NB4 (cell line): Measurements from ENCODE around the gene TAF10.

Experiments used
- DNase-seq: peaks from one replicate; pipeline ENCODE4 v3.0.0; 2010; ENCODE audit warnings: low read depth
- H3K4me3 ChIP-seq: one replicate; pipeline ENCODE4 v1.5.1; 2011; ENCODE audit warnings: mild to moderate bottlenecking, low read depth, low read length, moderate library complexity
- CTCF ChIP-seq: IDR thresholded peaks from one replicate; pipeline ENCODE4 v1.5.1; 2012; ENCODE audit warnings: low read depth, low read length
- MYC ChIP-seq: IDR thresholded peaks from 2 replicates; pipeline ENCODE4 v1.6.1; 2011; ENCODE audit warnings: low read depth, low read length
- POLR2A ChIP-seq: IDR thresholded peaks from 2 replicates; pipeline ENCODE4 v1.6.1; 2011; ENCODE audit warnings: mild to moderate bottlenecking; ENCODE audit not compliant: insufficient read length; ENCODE audit errors: extremely low read depth
- TF ChIP-seq, protein P1 (sequence below): IDR thresholded peaks from 2 replicates; pipeline ENCODE4 v1.6.1; 2011; ENCODE audit warnings: low read depth, low read length

The TAF10 gene

GRCh38 chr11:6620636-6621035 is 8.6 kb upstream of the TAF10 start:
- no peak for DNase-seq
- TF ChIP-seq CTCF: no peak
- TF ChIP-seq MYC: no peak
- TF ChIP-seq, protein P1, sequence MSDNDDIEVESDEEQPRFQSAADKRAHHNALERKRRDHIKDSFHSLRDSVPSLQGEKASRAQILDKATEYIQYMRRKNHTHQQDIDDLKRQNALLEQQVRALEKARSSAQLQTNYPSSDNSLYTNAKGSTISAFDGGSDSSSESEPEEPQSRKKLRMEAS: no peak
- TF ChIP-seq POLR2A: no peak
- no peak overlapping the region for H3K4me3 ChIP-seq

- peak; percentile 94 for DNase-seq
- no peak for TF ChIP-seq CTCF
- TF ChIP-seq MYC: peak; percentile 69
- TF ChIP-seq POLR2A: peak; percentile 59
- TF ChIP-seq, protein P1: peak; percentile 96
- H3K4me3 ChIP-seq: peak within 1 kb of the TSS; percentile 99
Measured at GRCh38 chr11:6619004-6619745, 7.2 kb upstream of the TAF10 start, which contains the start of gene TPP1. TPP1 (minus strand) TSS chr11:6619422; CDS start chr11:6619400, 22 bp downstream.

DNA sequence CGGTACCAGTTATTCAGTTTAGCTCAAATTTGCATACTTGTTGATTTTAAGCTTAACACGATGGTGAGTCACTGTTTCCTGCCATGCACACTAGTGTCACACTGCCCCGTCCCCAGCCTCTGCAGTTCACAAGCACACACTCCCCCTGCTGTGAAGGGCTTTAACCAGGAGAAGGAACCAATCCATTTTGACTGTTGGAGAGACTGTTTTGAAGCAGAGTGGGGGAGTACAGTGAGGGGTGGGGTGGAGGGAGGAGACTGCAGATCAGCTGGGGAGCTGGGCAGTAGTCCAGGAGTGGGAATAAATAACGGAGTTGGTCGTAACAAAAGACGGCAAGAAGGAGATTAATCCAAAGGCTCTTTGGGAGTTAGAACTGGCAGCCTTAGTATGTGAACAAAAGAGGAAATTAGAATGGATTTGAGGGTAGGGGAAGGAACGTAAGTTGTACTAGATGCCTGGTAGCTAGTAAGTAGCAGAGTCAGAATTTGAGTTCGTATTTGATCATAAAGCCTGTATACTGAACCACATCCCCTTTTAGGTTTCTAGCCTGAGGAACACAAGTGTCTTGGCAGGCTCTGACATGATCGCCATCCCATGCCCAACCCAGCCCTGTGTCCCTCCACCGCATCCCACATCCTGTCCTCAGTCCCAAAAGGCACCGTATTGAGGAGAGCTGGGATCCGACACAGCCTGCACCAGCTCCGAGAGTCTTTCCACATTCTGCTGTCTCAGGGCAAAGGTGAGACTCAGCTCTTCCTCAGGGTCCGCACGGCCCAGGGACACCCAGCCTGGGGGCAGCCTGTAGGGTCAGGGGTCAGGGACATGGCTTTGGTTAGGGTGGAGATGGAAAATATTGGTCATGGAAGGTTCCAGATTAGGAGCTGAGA is 6.3 kb upstream of the TAF10 start:
- TF ChIP-seq, protein P1: peak; percentile 79
- TF ChIP-seq POLR2A (no peak), CTCF (no peak)

DNA sequence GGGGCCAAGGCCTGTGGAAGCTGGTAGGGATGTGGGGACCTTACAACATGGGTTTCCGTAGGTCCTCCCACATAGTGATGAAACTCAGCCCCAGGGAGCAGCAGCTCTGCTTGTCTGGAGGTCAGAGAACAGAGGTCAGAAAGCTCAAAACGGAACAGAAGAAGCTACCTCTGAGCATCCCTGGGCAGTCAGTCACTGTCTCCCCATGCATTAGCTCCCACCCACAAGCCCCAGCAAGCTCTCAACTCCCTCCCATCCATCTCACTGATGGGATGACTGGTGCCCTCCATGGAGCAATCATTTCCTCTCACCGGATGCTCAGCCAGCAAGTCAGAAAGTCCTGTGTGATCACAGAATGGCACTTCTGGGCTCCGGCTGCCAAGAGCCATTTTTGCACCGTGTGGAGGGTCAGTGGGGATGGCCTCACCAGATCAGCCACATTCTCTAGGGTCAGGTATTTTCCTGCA is 5.3 kb upstream of the TAF10 start:
- H3K4me3 ChIP-seq: peak overlapping the region; percentile 99
- TF ChIP-seq, protein P1: peak; percentile 55
- TF ChIP-seq POLR2A: peak; percentile 39
- TF ChIP-seq MYC: peak; percentile 61
- TF ChIP-seq CTCF: no peak
- peak; percentile 96 for DNase-seq

More for the DNA sequence above, 6.3 kb upstream of the TAF10 start:
- peak overlapping the region; percentile 99 for H3K4me3 ChIP-seq
- peak; percentile 98 for DNase-seq

DNA sequence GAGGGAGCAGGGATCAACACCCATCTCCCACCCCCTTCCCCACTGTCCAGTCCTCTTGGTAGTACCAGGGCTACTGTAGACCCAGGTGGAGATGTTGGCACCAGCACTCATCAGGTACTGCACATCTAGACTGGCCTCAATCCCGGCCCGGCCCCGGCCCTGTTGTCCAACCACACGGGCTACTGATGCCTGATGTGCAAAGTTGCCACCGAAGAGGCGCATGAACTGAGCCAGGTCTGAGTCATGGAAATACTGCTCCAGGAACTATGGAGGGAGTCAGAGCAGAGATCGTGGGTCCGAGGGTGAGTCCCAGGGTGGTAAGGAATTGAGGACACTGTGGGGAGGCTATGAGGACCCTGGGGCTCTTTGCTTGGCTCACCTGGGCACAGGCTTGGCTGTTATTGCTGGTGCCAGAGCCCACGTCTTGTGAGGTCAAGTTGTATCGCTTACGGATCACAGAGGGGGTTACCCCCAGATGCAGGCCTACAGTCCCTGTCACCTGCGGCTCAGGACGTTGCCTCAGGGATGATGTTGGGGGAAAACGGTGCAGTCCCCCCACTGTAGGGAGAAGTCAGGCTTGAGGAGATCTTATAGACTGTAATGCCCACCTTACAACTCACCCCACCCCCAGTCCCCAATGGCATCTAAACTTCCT is 4.7 kb upstream of the TAF10 start:
- DNase-seq: no peak
- TF ChIP-seq POLR2A: no peak
- no peak for TF ChIP-seq CTCF
- TF ChIP-seq MYC: no peak
- TF ChIP-seq, protein P1: no peak
- H3K4me3 ChIP-seq: peak overlapping the region; percentile 99
